CD1c-positive myeloid dendritic cell (primary cell): ENCODE results near the gene WWP2.
"Not testable (repeated sequence)": the region's sequence is repeated elsewhere in the genome, so short reads cannot be mapped to it uniquely, and the experiment has no call there.

Experiments
- DNase-seq: peaks from one replicate; pipeline ENCODE4 v3.0.0-alpha.2; 2016; ENCODE audit errors: extremely low spot score

Gene WWP2

GRCh38 chr16:69745959-69746358 lies 16.2 kb upstream of the WWP2 start:
- no peak for DNase-seq

GRCh38 chr16:69747115-69747514 lies 15.0 kb upstream of the WWP2 start:
- no peak for DNase-seq

- DNase-seq: no peak
Measured at GRCh38 chr16:69748694-69749345, 13.3 kb upstream of the WWP2 start.

- no peak for DNase-seq
Measured at GRCh38 chr16:69754143-69754468, 8.0 kb upstream of the WWP2 start.

GRCh38 chr16:69754469-69755310 lies 7.4 kb upstream of the WWP2 start, which contains the start of gene NOB1:
Gene NOB1, minus strand, starts transcription at chr16:69754926. Its CDS starts 16 bp downstream, at chr16:69754910.
- peak; percentile 99 for DNase-seq

GRCh38 chr16:69756705-69757104 lies 5.4 kb upstream of the WWP2 start:
- DNase-seq: no peak

GRCh38 chr16:69757375-69757774 lies 4.8 kb upstream of the WWP2 start:
- not testable (repeated sequence) for DNase-seq

GRCh38 chr16:69762814-69763598 lies 874 bp downstream of the WWP2 start:
- peak; percentile 77 for DNase-seq

GRCh38 chr16:69763599-69763942 lies 1.4 kb downstream of the WWP2 start:
- DNase-seq: no peak

GRCh38 chr16:69767459-69768229 lies 5.5 kb downstream of the WWP2 start:
- DNase-seq: no peak

GRCh38 chr16:69768666-69769065 lies 6.5 kb downstream of the WWP2 start:
- DNase-seq: no peak

- no peak for DNase-seq
Measured at GRCh38 chr16:69769404-69769803, 7.3 kb downstream of the WWP2 start.

- no peak for DNase-seq
Measured at GRCh38 chr16:69771651-69771967, 9.5 kb downstream of the WWP2 start.

GRCh38 chr16:69773260-69773947 lies 11.3 kb downstream of the WWP2 start:
- DNase-seq: no peak

- peak; percentile 17 for DNase-seq
Measured at GRCh38 chr16:69775563-69775962, 13.4 kb downstream of the WWP2 start.

- DNase-seq: no peak
Measured at GRCh38 chr16:69779724-69780123, 17.6 kb downstream of the WWP2 start.

- DNase-seq: no peak
Measured at GRCh38 chr16:69781118-69781517, 19.0 kb downstream of the WWP2 start.

- no peak for DNase-seq
Measured at GRCh38 chr16:69784586-69784985, 22.5 kb downstream of the WWP2 start.

GRCh38 chr16:69787883-69788282 lies 25.8 kb downstream of the WWP2 start:
- no peak for DNase-seq

GRCh38 chr16:69791391-69791847 lies 29.3 kb downstream of the WWP2 start:
- DNase-seq: not testable (repeated sequence)

GRCh38 chr16:69793526-69793925 lies 31.4 kb downstream of the WWP2 start:
- peak; percentile 12 for DNase-seq
